GM19043 (cell line): ENCODE results near the gene SLC23A2.
"Not testable (repeated sequence)": the region's sequence is repeated elsewhere in the genome, so short reads cannot be mapped to it uniquely, and the experiment has no call there.

Source experiments
- ATAC-seq: cut with Tn5 transposase; IDR thresholded peaks from one replicate; pipeline ENCODE4 v1.9.1; 2021; ENCODE audit warnings: low read depth; ENCODE audit not compliant: unreplicated experiment

SLC23A2 gene

DNA sequence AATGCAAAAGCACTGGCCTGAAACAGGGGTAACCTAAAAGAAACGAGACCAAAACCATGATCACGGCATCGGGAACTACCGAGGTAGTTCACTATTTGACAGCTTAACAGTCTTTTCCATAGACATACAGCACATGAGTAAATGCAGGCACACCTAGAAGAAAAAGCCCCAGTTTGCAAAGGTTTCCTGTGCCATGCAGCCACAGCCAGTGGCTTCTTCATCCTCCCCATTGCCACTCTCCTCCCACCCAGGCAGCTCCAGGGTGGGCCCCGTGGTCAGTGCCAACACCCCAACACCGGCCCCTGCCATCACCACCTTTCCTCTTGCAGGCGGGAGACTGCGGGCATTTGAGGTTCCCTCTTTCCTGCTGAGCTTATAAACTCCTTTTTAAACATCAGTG lies 115.4 kb downstream of the SLC23A2 start:
- no peak for ATAC-seq

GRCh38 chr20:4883546-4883945 lies 117.8 kb downstream of the SLC23A2 start:
- ATAC-seq, result no peak

DNA sequence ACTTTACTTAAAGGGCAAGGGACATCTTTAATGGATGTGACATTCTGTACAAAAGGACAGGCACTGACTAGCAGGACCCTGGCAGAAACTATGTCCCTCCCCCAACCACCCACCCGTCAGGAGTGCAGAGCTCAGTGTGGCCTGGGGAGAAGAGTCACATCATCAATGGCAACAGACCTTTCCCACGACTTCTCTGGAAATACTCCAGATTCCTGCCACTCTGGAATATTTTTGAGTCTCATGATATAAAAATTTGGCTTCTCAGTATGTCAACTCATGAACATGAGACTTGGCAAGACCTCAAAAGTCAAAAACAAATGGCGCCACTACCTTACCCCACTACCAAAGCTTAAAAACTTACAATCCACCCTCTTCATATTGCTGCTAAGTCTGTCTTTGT lies 118.3 kb downstream of the SLC23A2 start:
- no peak for ATAC-seq

DNA sequence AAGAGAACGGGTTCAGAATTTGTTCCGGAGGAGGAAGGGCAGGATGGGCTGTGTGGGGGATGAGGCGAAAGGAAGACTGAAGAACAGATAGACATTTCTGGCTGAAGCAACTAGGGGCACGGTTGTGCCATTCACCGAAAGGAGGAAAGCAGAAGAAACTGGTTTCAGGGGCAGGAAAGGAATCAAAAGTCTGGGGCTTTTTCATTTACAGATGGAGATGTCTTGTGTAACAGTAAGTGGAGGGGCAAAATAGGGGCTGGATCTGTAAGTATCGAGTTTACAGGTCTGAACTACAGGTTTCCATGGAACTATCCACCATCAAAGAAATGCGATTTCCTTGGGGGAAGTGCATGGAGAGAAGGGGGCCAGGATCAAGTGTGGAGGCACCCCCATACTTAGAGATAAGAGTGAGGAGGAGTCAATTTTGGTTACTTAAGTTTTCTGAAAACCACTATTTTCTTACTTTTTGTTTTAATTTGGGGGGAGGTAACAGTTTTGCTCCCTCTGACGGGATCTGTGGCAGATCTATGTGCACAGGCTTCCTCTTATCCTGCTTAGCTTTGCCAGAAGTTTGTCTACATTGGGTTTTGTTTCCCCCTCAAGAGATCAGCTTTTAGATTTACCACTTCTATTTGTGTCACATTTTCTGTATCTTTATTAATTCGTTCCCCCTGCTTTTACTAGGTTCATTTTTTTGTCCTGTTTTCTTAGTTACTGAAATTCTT lies 120.1 kb downstream of the SLC23A2 start:
- ATAC-seq, result no peak

- ATAC-seq, result no peak
Observed at GRCh38 chr20:4880051-4880450, 121.3 kb downstream of the SLC23A2 start.

DNA sequence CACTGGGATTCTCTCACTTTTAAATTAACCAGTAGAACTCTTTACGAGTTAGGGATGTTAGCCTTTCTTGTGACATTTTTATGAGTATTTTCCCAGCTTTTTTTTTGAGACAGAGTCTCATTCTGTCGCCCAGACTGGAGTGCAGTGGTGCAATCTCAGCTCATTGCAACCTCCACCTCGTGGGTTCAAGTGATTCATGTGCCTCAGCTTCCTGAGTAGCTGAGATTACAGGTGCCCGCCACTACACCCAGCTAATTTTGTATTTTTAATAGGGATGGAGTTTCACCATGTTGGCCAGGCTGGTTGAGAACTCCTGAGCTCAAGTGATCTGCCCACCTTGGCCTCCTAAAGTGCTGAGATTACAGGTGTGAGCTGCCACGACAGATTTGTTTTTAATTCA lies 123.2 kb downstream of the SLC23A2 start:
- ATAC-seq, result not testable (repeated sequence)

- ATAC-seq, result no peak
Observed at GRCh38 chr20:4876731-4877130, 124.6 kb downstream of the SLC23A2 start.

- no peak for ATAC-seq
Observed at GRCh38 chr20:4876301-4876700, 125.0 kb downstream of the SLC23A2 start.

- no peak for ATAC-seq
Observed at GRCh38 chr20:4875578-4876067, 125.7 kb downstream of the SLC23A2 start.

- ATAC-seq, result no peak
Observed at GRCh38 chr20:4873396-4873795, 127.9 kb downstream of the SLC23A2 start.

GRCh38 chr20:4871486-4871885 lies 129.8 kb downstream of the SLC23A2 start:
- no peak for ATAC-seq

- ATAC-seq, result no peak
Observed at GRCh38 chr20:4870906-4871305, 130.4 kb downstream of the SLC23A2 start.

GRCh38 chr20:4869290-4870193 lies 131.8 kb downstream of the SLC23A2 start:
- no peak for ATAC-seq

- ATAC-seq, result no peak
Observed at GRCh38 chr20:4867051-4867450, 134.3 kb downstream of the SLC23A2 start.

GRCh38 chr20:4866429-4866828 lies 134.9 kb downstream of the SLC23A2 start:
- ATAC-seq, result no peak

DNA sequence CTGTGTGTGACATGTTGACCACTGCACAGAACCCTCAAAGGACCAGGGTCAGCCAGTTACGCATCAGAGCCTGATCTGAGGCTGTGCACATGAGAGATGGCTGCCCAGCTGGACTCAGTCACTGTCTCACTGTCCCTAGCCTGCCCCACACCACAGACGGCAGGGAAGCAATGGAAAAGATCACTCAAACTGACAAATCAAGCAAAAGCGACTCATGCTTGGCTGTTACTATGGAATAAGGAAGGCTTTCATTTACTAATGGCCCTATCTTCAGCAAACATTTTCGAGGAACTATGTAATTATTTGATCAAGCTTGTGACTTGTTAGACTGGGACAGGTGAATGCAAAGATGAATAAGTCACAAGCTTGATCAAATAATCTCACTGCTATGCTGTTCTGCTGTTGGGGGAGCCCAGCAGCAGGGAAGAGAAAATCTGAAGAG lies 137.0 kb downstream of the SLC23A2 start:
- ATAC-seq, result no peak

DNA sequence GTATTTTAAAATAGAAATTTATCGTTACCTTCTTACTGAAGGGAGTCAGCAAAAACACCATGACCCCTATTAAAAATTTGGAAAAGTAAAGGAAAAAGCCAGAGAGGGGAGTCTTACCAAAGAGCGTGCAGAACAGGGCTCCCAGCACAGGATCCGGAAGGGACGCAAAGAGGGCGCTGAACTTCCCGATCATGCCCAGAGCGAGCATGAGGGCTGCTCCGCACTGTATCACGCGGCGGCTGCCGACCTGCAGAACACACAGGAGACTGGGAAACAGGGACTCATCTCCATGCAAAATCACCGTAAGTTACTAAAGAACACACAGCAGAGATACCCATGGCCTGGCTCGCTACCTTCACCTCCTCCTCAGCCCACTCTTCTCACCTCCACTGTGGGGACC lies 138.6 kb downstream of the SLC23A2 start:
- no peak for ATAC-seq

DNA sequence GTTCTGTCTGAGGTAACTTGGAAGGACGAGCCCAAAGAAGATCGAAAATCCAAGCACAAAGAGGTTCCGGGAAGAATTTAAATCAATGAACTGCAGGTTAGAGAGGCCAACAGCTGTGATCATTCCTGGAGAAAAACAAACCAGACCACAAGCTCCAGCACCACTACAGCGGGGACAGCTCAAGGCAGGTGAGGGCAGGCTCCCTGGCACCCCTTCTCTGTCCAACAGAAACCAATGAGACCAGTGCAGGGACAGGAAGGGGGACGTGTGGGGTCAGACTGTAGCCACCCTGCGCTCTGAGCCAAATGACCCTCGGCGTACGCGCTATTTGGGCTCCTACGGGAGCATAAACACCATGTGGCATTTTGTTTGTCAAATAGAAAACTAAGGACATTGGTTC lies 139.3 kb downstream of the SLC23A2 start:
- ATAC-seq, result no peak

DNA sequence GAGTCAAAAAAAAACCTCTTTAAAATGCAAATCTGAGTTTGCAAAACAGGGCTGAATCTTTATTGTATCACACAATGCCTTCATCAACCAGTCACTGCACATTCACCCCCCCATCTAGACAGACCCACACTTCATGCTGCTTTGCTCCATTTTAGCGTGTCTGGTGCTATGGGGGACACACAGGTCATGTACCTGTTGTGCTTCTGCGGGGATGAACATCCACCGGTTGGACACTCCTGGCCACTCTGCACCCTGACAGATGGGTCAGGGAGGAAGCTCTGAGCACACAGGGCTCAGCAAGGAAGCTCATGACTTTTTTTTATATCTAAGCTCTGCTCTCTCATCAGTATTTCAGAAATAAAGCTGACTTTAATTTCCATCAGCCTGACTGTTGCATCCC lies 143.3 kb downstream of the SLC23A2 start:
- no peak for ATAC-seq

DNA sequence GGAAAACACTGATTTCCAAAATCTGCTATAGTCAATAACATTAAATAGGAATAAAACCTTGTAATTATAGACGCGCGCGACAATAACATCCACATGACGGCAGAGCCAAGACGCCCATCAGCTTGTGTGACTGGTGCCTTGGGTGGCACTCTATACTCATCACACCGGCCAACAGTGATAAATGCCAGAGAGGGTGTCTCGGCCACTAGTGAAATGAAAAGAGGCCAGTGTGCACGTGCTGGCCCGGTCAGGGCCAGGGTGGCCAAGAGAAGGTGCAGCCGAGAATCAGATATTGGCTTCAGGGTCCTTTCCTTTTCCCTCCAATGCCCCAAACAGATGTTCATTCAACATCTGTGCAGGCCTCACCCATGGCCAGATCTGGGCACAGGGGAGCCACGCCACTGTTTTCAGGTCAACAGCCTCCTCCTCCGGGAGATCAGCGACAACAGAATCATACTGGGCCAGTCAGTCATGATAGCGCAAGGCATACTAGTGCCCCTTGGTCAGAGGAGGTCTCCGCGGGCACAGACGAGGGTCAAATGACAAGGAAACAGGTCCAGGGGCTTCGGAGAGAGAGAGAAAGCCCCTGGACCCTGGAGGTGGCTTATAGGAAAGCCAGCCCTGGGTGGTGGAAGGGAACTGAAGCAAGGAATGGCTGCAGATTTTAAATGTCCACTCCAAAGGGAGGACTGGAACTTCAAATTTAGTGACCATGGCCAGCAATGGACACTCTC lies 145.1 kb downstream of the SLC23A2 start:
- ATAC-seq, result no peak

DNA sequence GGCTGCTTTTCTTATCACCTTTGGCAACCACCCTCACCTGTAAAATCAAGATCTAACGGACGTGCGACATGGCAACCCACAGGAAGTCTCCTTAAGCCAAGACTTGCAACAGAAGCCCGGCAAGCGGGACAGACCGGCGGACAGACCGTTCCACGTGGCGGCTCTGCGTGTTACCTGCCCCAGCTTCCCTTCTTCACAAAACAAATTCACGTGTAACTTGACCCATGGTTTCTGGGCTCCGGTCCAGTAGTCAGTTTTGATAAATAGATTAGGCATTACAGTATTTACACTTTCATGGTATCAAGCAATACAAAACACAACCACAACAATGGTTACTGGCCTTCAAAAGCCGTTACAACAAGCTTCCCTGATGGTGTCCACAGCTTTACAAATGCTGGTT lies 145.8 kb downstream of the SLC23A2 start:
- no peak for ATAC-seq
